GM12891 (cell line): ENCODE data around the gene ADGRA3.

Experiments used
- POLR2A ChIP-seq: IDR thresholded peaks from 2 replicates; pipeline ENCODE4 v1.6.1; 2011; ENCODE audit warnings: low read depth, low read length, control low read depth
- SPI1 ChIP-seq: IDR thresholded peaks from 2 replicates; pipeline ENCODE4 v1.6.1; 2011; ENCODE audit warnings: low read depth, low read length, control low read depth

GRCh38 chr4:22502895-22503814 is 12.7 kb downstream of the ADGRA3 start:
- TF ChIP-seq SPI1 (no peak), POLR2A (no peak)
